ENCODE measurements around the gene ACER3.
"Not testable (repeated sequence)": the region's sequence is repeated elsewhere in the genome, so short reads cannot be mapped to it uniquely, and the experiment has no call there.

The ACER3 gene

GRCh38 chr11:76860539-76861475 lies at the start of gene ACER3:
ACER3 (plus strand) TSS chr11:76860918; CDS start chr11:76860977, 59 bp downstream.
- TF ChIP-seq BACH2 (CRISPR knock-in tag; IDR thresholded peaks at IDR 0.05; ENCODE audit: borderline replicate concordance) = no peak
- 0 out of 2 replicates have a peak, but pooled peaks have one; percentile 8 for TF ChIP-seq ZNF70 (CRISPR knock-in tag; IDR thresholded peaks at IDR 0.05)
- ATAC-seq = peak; percentile 98

GRCh38 chr11:76811259-76811658 lies 49.5 kb upstream of the ACER3 start:
- TF ChIP-seq CSRNP3 (CRISPR knock-in tag; IDR thresholded peaks at IDR 0.05) = no peak
- ATAC-seq = no peak

DNA sequence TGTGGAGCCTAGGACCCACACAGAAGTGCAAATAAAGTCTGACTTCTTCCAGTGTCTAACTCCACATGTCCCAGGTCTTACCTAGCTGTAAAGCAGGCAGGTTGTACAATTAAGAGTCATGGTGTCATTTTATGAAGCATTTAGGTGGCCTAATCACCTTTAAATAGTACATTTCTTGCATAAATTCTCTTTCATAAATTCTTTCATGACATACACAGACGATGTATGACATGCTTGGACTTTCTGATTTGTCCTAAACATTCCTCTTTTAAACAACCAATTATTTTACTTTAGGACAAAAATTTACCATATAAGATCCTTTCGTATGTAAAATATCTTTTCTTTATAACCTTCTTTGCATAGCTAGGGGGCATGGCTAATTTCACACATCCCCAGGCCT lies 46.3 kb upstream of the ACER3 start:
- TF ChIP-seq ESRRG (CRISPR knock-in tag; IDR thresholded peaks at IDR 0.05) = no peak
- no peak for TF ChIP-seq CSDC2 (CRISPR knock-in tag; IDR thresholded peaks at IDR 0.05)
- ATAC-seq = no peak

DNA sequence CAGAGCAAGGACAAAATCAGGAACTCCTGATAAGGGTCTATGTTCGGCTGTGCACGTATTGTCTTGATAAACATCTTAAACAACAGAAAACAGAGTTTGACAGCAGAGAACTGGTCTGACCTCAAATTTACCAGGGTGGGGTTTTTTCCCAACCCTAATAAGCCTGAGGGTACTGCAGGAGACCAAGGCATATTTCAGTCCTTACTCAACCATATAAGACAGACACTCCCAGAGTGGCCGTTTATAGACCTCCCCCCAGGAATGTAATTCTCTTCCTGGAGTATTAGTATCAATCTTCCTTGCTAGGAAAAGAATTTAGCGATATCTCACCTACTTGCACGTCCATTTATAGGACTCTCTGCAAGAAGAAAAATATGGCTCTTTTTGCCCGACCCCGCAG lies 45.0 kb upstream of the ACER3 start:
- not testable (repeated sequence) for ATAC-seq

- no peak for ATAC-seq
- TF ChIP-seq, protein P1, sequence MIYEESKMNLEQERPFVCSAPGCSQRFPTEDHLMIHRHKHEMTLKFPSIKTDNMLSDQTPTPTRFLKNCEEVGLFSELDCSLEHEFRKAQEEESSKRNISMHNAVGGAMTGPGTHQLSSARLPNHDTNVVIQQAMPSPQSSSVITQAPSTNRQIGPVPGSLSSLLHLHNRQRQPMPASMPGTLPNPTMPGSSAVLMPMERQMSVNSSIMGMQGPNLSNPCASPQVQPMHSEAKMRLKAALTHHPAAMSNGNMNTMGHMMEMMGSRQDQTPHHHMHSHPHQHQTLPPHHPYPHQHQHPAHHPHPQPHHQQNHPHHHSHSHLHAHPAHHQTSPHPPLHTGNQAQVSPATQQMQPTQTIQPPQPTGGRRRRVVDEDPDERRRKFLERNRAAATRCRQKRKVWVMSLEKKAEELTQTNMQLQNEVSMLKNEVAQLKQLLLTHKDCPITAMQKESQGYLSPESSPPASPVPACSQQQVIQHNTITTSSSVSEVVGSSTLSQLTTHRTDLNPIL (CRISPR knock-in tag; IDR thresholded peaks at IDR 0.05; ENCODE audit: low read depth) = no peak
- TF ChIP-seq PATZ1 (CRISPR knock-in tag; IDR thresholded peaks at IDR 0.05; ENCODE audit: borderline replicate concordance) (no peak), PPARA (CRISPR knock-in tag; IDR thresholded peaks at IDR 0.05; ENCODE audit: borderline replicate concordance) (no peak), ARNTL (CRISPR knock-in tag; IDR thresholded peaks at IDR 0.05; ENCODE audit: borderline replicate concordance, low read depth) (no peak)
Measured at GRCh38 chr11:76820184-76820566, 40.5 kb upstream of the ACER3 start.

DNA sequence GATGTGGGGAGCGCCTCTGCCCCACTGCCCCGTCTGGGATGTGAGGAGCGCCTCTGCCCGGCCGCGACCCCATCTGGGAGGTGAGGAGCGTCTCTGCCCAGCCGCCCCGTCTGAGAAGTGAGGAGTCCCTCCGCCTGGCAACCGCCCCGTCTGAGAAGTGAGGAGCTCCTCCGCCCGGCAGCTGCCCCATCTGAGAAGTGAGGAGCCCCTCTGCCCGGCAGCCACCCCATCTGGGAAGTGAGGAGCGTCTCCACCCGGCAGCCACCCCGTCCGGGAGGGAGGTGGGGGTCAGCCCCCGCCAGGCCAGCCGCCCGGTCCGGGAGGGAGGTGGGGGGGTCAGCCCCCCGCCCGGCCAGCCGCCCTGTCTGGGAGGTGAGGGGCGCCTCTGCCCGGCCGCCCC lies 39.3 kb upstream of the ACER3 start:
- not testable (repeated sequence) for ATAC-seq

- no peak for ATAC-seq
- TF ChIP-seq PPARA (CRISPR knock-in tag; IDR thresholded peaks at IDR 0.05; ENCODE audit: borderline replicate concordance) (no peak), ZNF70 (CRISPR knock-in tag; IDR thresholded peaks at IDR 0.05) (no peak), ESRRG (CRISPR knock-in tag; IDR thresholded peaks at IDR 0.05) (no peak)
- TF ChIP-seq, protein P1 (CRISPR knock-in tag; IDR thresholded peaks at IDR 0.05; ENCODE audit: low read depth) = no peak
Measured at GRCh38 chr11:76822406-76822805, 38.3 kb upstream of the ACER3 start.

DNA sequence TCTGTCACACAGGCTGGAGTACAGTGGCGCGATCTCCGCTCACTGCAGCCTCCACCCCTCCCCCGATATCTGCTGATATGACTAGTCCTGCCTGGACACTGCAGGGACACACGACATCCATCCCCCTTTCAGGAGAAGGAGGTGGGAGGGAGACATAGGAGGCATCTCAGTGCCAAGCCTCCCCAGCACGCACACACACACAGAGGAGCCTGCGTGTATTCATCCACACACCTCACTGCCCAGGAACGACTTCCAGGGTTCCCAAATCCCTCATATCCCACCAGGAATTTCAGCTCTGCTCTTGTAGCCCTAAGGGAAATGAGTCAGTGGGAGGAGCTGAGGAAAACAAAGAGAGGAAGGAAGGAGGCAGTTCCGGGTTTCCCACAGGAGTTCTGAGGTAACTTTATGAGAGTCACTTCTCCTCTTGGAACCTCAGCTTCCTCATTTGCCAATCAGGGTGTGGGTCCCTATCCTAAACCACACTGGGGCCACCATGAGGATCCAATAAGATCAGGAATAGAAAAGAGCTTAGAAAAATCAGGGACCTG lies 37.2 kb upstream of the ACER3 start:
- no peak for ATAC-seq
- TF ChIP-seq CSRNP3 (CRISPR knock-in tag; IDR thresholded peaks at IDR 0.05) (no peak), ZC3H10 (CRISPR knock-in tag; IDR thresholded peaks at IDR 0.05) (no peak), OSR1 (CRISPR knock-in tag; IDR thresholded peaks at IDR 0.05) (no peak), TOX (CRISPR knock-in tag; IDR thresholded peaks at IDR 0.05; ENCODE audit: borderline replicate concordance) (no peak), PPARA (CRISPR knock-in tag; IDR thresholded peaks at IDR 0.05; ENCODE audit: borderline replicate concordance) (no peak), TCF4 (CRISPR knock-in tag; IDR thresholded peaks at IDR 0.05; ENCODE audit: borderline replicate concordance) (no peak), CSDC2 (CRISPR knock-in tag; IDR thresholded peaks at IDR 0.05) (no peak), ZFP3 (CRISPR knock-in tag; IDR thresholded peaks at IDR 0.05) (no peak), ZNF8 (CRISPR knock-in tag; IDR thresholded peaks at IDR 0.05) (no peak)
- TF ChIP-seq, protein P2, sequence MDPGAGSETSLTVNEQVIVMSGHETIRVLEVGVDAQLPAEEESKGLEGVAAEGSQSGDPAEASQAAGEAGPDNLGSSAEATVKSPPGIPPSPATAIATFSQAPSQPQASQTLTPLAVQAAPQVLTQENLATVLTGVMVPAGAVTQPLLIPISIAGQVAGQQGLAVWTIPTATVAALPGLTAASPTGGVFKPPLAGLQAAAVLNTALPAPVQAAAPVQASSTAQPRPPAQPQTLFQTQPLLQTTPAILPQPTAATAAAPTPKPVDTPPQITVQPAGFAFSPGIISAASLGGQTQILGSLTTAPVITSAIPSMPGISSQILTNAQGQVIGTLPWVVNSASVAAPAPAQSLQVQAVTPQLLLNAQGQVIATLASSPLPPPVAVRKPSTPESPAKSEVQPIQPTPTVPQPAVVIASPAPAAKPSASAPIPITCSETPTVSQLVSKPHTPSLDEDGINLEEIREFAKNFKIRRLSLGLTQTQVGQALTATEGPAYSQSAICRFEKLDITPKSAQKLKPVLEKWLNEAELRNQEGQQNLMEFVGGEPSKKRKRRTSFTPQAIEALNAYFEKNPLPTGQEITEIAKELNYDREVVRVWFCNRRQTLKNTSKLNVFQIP (CRISPR knock-in tag; IDR thresholded peaks at IDR 0.05; ENCODE audit: borderline replicate concordance, low read depth) = no peak
- TF ChIP-seq, protein P1 (CRISPR knock-in tag; IDR thresholded peaks at IDR 0.05; ENCODE audit: low read depth) = no peak

Data from SK-N-SH treated with all-trans-retinoic acid at 6 μM for 48 hours (cell line).